HepG2 (cell line): Measurements from ENCODE around the gene PPP1R15A. TPM values are rescaled to one million over a fixed set of nuclear protein-coding genes. Genes with fewer than 3 reads are reported as not detected.

Experiments
- ARHGAP35 ChIP-seq: sonication (generic); formaldehyde crosslinking; IDR thresholded peaks from 2 replicates; pipeline ENCODE4 v1.9.0; 2022; ENCODE audit warnings: mild to moderate bottlenecking, inconsistent platforms, moderate library complexity, missing genetic modification reagents, borderline replicate concordance
- CSRNP2 ChIP-seq: sonication (generic); formaldehyde crosslinking; conservative IDR thresholded peaks from 2 replicates; pipeline ENCODE4 v1.8.0; 2022; ENCODE audit warnings: low read depth, missing genetic modification reagents
- GATA4 ChIP-seq: sonication (generic); IDR thresholded peaks from 2 replicates; pipeline ENCODE4 v1.6.1; 2016; ENCODE audit warnings: antibody characterized with exemption, low read depth, borderline replicate concordance
- IRF9 ChIP-seq: sonication (generic); formaldehyde crosslinking; IDR thresholded peaks from 2 replicates; pipeline ENCODE4 v1.8.0; 2022; ENCODE audit warnings: missing genetic modification reagents, mild to moderate bottlenecking, borderline replicate concordance
- KLF15 ChIP-seq: sonication (generic); formaldehyde crosslinking; IDR thresholded peaks from 2 replicates; pipeline ENCODE4 v1.8.1; 2023; ENCODE audit warnings: borderline replicate concordance, mild to moderate bottlenecking, inconsistent platforms, missing genetic modification reagents, mixed read lengths
- MAFF ChIP-seq: IDR thresholded peaks from 2 replicates; pipeline ENCODE4 v1.6.1; 2011; ENCODE audit warnings: low read depth, low read length, improper control_type of control experiment
- NFE2 ChIP-seq: sonication (generic); formaldehyde crosslinking; IDR thresholded peaks from 2 replicates; pipeline ENCODE4 v1.4.0; 2020; ENCODE audit warnings: missing genetic modification reagents
- PCBP2 ChIP-seq: fragments of 200-400 bp; formaldehyde crosslinking; optimal IDR thresholded peaks from 2 replicates; pipeline ENCODE3; 2018; ENCODE audit warnings: low read length, low read depth; ENCODE audit not compliant: poor library complexity, severe bottlenecking
- RXRA ChIP-seq: sonication (generic); formaldehyde crosslinking; IDR thresholded peaks from 2 replicates; pipeline ENCODE4 v1.5.1; 2020; ENCODE audit warnings: missing genetic modification reagents
- SIX1 ChIP-seq: sonication (generic); formaldehyde crosslinking; IDR thresholded peaks from 2 replicates; pipeline ENCODE4 v1.4.0; 2020; ENCODE audit warnings: missing genetic modification reagents, borderline replicate concordance
- STAG1 ChIP-seq: sonication (generic); formaldehyde crosslinking; IDR thresholded peaks from 2 replicates; pipeline ENCODE4 v1.4.0; 2020; ENCODE audit warnings: missing genetic modification reagents
- THAP7 ChIP-seq: sonication (generic); formaldehyde crosslinking; IDR thresholded peaks from 2 replicates; pipeline ENCODE4 v1.8.1; 2023; ENCODE audit warnings: mild to moderate bottlenecking, missing genetic modification reagents
- TOE1 ChIP-seq: sonication (generic); formaldehyde crosslinking; IDR thresholded peaks from 2 replicates; pipeline ENCODE4 v1.4.0; 2020; ENCODE audit warnings: mild to moderate bottlenecking, missing genetic modification reagents
- UBTF ChIP-seq: sonication (generic); formaldehyde crosslinking; IDR thresholded peaks from 2 replicates; pipeline ENCODE4 v1.4.0; 2020; ENCODE audit warnings: mild to moderate bottlenecking, missing genetic modification reagents
- ZHX1 ChIP-seq: sonication (generic); formaldehyde crosslinking; IDR thresholded peaks from 2 replicates; pipeline ENCODE4 v1.8.1; 2022; ENCODE audit warnings: low read depth, mild to moderate bottlenecking, missing genetic modification reagents
- ZNF343 ChIP-seq: sonication (generic); formaldehyde crosslinking; IDR thresholded peaks from 2 replicates; pipeline ENCODE4 v1.4.0; 2020; ENCODE audit warnings: mild to moderate bottlenecking, missing genetic modification reagents
- ZNF678 ChIP-seq: sonication (generic); formaldehyde crosslinking; IDR thresholded peaks from 2 replicates; pipeline ENCODE4 v1.4.0; 2020; ENCODE audit warnings: mild to moderate bottlenecking, missing genetic modification reagents
- ZNF850 ChIP-seq: sonication (generic); formaldehyde crosslinking; conservative IDR thresholded peaks from 2 replicates; pipeline ENCODE4 v1.9.0; 2021; ENCODE audit warnings: mild to moderate bottlenecking, missing genetic modification reagents
- polyA plus RNA-seq, 8 experiments: library from polyadenylated mRNA; depleted of rRNA in 3 of 8; stranded (reverse) in 7 of 8; unstranded in 1 of 8; fragments of >200 nt; fragmentation: Illumina TruSeq in 4 of 8; extraction: Trizol in 4 of 8; gene quantifications; 2 replicates each; pipeline versions ENCODE4 v1.2.1 to v1.2.3, GENCODE V29; 2011 to 2016; ENCODE audit warnings: low read depth in 4 of 8, missing spikeins in 1 of 8, mixed read lengths in 1 of 8; ENCODE audit not compliant: insufficient read depth in 1 of 8
- total RNA-seq, 5 experiments: library from RNA; depleted of rRNA; stranded (reverse); fragments of >200 nt; fragmentation: Illumina TruSeq; extraction: Trizol; gene quantifications; 2 replicates each; pipeline ENCODE4 v1.2.3, GENCODE V29; 2016; ENCODE audit warnings: low read depth in 1 of 5

Gene PPP1R15A
- total and polyA plus RNA-seq, 2 of the 13 experiments (the other 11 are each of a cell fraction or from before 2014, with no cell fraction given) = 15.6 to 18.5 TPM

- TF ChIP-seq NFE2 (CRISPR knock-in tag) = no peak
- TF ChIP-seq KLF15 (CRISPR knock-in tag) = no peak
- no peak for TF ChIP-seq SIX1 (CRISPR knock-in tag)
- TF ChIP-seq UBTF (CRISPR knock-in tag) = peak; percentile 78
- no peak; the same call in 1 of the 2 replicates for TF ChIP-seq IRF9 (CRISPR knock-in tag)
- TF ChIP-seq GATA4 = peak; percentile 95
- no peak for TF ChIP-seq TOE1 (CRISPR knock-in tag)
- no peak for TF ChIP-seq ZNF850
- TF ChIP-seq MAFF = peak; percentile 31; the same call in 1 of the 2 replicates
- TF ChIP-seq ZNF678 = 0 out of 2 replicates have a peak, but pooled peaks have one; percentile 54
- no peak for TF ChIP-seq ZNF343 (CRISPR knock-in tag)
- TF ChIP-seq THAP7 (CRISPR knock-in tag) = 0 out of 2 replicates have a peak, but pooled peaks have one; percentile 10
- no peak for TF ChIP-seq ZHX1 (CRISPR knock-in tag)
- peak; percentile 71 for TF ChIP-seq RXRA (CRISPR knock-in tag)
- TF ChIP-seq ARHGAP35 (CRISPR knock-in tag) = peak; percentile 50; the same call in 1 of the 2 replicates
- no peak for TF ChIP-seq STAG1
- no peak for TF ChIP-seq CSRNP2
- no peak for TF ChIP-seq PCBP2
Measured at GRCh38 chr19:48872182-48872883, at the start of gene PPP1R15A (continued).
